IPS-20b (cell line): ENCODE data around the gene SORL1.

Experiments
- H3K27ac ChIP-seq: one replicate; pipeline ENCODE4 v1.5.1; 2013; ENCODE audit warnings: low read length
- H3K27me3 ChIP-seq: 2 replicates; pipeline ENCODE4 v1.6.1; 2013; ENCODE audit warnings: mild to moderate bottlenecking, low read length, inconsistent platforms; ENCODE audit not compliant: insufficient read depth
- H3K36me3 ChIP-seq: 2 replicates; pipeline ENCODE4 v1.6.1; 2013; ENCODE audit warnings: low read depth, mild to moderate bottlenecking, inconsistent platforms, low read length, moderate library complexity; ENCODE audit not compliant: insufficient read depth
- H3K4me1 ChIP-seq: 2 replicates; pipeline ENCODE4 v1.6.1; 2013; ENCODE audit warnings: mild to moderate bottlenecking, control low read depth, inconsistent platforms, low read length, moderate library complexity; ENCODE audit not compliant: insufficient read depth
- H3K4me3 ChIP-seq: 2 replicates; pipeline ENCODE4 v1.5.1; 2013; ENCODE audit warnings: mild to moderate bottlenecking, low read length, inconsistent platforms
- H3K9ac ChIP-seq: 2 replicates; pipeline ENCODE4 v1.6.1; 2013; ENCODE audit warnings: low read depth, mild to moderate bottlenecking, inconsistent platforms, low read length, moderate library complexity
- H3K9me3 ChIP-seq: 2 replicates; pipeline ENCODE4 v1.6.1; 2013; ENCODE audit warnings: mild to moderate bottlenecking, low read depth, low read length, inconsistent platforms; ENCODE audit not compliant: insufficient read depth

The SORL1 gene

DNA sequence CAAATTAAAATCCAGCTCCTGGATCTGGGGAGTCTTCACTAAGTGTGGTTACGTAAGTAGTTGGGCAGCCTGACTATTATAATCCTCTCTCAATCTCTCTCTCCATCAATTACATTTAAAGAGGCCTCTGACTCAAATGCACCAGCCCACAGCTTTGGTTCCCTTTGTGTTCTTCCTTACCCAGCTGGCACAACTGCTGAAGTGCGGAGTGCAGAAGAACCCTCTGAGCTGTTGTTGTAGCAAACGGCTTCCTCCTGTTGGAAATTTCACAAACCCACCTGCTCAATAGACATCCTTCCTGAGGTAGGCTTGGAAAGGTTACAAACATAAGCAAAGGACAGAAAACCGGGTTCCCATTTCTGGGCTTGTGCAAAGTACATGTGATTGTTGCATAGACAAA lies 17.0 kb upstream of the SORL1 start:
- H3K9me3 ChIP-seq, result no peaks in the 10 kb centered on the region
- H3K27me3 ChIP-seq, result no peaks in the 10 kb centered on the region
- no peak overlapping the region for H3K9ac ChIP-seq
- no peaks in the 10 kb centered on the region for H3K36me3 ChIP-seq
- no peak overlapping the region for H3K4me3 ChIP-seq
- no peaks in the 10 kb centered on the region; the same call in 1 of the 2 replicates for H3K4me1 ChIP-seq
- no peak overlapping the region for H3K27ac ChIP-seq

DNA sequence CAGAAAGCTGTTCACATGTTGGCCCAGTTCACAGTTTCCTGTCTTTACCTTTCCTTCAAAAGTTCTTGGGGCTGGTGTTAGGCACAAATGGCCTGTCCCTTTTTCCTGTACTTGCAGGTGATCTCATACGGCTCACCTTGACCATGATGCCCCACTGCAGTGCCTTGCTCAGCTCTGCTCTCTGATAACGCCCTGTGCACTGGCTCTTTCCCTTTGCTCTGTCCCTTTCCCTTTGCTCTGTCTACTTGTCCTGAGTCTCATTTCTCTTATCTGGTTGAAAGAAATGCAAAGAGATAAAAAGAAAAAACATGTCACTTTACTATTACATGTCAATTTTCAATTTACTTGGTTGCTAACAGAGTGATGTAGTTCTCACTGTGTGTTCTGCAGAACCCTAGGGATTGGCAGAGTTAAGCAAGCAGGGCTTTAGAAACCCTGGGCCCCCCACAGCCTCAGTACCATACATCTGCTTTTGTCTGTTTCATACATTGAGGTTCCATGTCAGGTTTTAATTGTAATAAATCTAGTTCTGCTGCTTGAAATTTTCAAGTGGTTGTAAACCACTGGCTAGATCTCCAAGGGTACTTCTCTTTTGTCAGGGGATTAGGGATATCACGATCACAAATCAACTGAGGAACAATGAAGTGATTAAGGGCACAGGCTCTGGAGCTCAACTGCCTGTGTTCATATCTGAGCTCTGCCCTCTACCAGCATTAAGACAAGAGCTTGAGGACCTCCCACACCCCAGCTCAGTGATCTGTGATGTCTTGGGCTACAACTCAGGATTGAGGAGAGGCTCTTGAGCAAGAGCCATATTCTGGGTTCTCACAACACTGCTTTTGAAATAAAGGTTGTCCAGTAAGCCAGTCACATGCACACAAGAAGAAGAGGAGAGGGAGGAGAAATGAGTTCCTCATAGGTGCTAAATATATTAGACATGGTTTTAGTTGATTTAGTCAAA lies 16.3 kb upstream of the SORL1 start:
- Histone ChIP-seq H3K9ac (no peak overlapping the region), H3K36me3 (no peaks in the 10 kb centered on the region), H3K4me3 (no peak overlapping the region), H3K4me1 (no peaks in the 10 kb centered on the region; the same call in 1 of the 2 replicates), H3K9me3 (no peaks in the 10 kb centered on the region), H3K27ac (no peak overlapping the region), H3K27me3 (no peaks in the 10 kb centered on the region)

DNA sequence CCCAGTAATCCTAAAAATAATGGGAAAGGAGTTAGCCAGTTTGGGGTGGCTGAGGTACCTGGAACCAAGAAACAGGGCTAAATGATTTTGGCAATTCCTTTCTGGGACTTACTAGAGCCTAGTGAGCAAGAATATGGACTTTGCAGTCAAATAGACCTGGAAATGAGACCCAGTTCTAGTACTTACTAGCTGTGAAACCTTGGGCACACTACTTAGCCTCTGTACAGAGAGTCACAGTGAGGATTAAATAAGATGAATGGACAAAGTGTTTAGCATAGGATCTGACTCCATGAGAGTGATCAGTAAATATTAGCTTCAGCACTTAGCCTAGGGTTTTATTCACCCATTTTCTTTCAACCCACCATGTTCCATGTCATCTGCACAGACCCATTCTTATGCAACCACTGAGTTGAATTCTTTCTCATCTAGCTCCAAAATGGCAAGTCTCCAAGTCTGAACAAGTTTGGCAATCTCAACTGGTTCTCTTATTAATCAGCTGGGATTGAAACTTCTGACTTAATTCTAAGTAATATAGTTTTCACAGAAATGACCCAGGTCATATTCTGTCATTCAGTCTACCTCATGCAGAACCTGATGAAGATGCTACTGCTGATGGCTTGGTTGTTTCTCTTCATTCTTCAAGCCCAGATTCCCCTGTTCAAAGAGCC lies 15.0 kb upstream of the SORL1 start:
- Histone ChIP-seq H3K4me1 (no peaks in the 10 kb centered on the region; the same call in 1 of the 2 replicates), H3K9me3 (no peaks in the 10 kb centered on the region), H3K27me3 (no peaks in the 10 kb centered on the region), H3K4me3 (no peak overlapping the region), H3K36me3 (no peaks in the 10 kb centered on the region), H3K9ac (no peak overlapping the region), H3K27ac (no peak overlapping the region)

DNA sequence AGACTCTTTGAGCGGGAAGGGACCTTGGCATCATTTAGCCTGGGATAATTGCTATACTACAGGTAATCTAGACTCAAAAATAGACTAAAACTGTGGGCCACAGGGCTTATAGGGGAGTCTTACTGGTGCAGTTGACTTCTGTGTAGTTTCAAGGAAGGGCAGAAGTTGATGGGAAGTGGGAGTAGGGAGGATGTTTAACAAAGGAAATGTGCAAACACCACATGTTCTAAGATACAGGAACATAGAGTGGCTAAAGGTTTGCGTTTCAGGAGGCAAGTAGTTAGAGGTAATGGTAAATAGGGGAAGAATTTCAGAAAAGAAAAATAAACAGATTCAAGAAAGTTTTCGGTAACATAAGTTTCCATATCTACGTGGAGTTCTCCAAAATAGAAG lies 14.4 kb upstream of the SORL1 start:
- no peak overlapping the region for H3K4me3 ChIP-seq
- H3K9me3 ChIP-seq, result no peaks in the 10 kb centered on the region
- H3K27ac ChIP-seq, result no peak overlapping the region
- no peaks in the 10 kb centered on the region for H3K36me3 ChIP-seq
- no peak overlapping the region for H3K9ac ChIP-seq
- H3K4me1 ChIP-seq, result no peaks in the 10 kb centered on the region; the same call in 1 of the 2 replicates
- no peaks in the 10 kb centered on the region for H3K27me3 ChIP-seq

DNA sequence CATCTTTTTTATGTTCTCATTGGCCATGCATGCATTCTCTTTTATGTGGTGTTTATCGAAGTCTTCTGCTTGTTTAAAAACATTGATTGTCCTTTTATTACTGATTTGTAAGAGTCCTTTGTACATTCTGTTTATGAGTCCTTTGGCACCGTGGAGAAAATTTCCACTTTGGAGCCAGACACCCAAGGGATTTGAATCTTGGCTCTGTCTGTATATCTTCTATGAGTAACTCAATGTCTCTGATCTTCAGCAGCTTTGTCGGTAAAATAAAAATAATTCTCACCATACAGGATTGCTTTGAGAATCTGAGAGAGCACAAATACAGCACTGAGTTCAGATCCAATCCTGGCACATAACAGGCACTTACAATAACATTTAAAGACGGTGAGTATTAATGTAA lies 12.8 kb upstream of the SORL1 start:
- Histone ChIP-seq H3K4me1 (peaks cover 4% of the 10 kb centered on the region; the same call in 1 of the 2 replicates), H3K27ac (no peak overlapping the region), H3K27me3 (no peaks in the 10 kb centered on the region), H3K9ac (no peak overlapping the region), H3K36me3 (no peaks in the 10 kb centered on the region), H3K4me3 (no peak overlapping the region), H3K9me3 (no peaks in the 10 kb centered on the region)

DNA sequence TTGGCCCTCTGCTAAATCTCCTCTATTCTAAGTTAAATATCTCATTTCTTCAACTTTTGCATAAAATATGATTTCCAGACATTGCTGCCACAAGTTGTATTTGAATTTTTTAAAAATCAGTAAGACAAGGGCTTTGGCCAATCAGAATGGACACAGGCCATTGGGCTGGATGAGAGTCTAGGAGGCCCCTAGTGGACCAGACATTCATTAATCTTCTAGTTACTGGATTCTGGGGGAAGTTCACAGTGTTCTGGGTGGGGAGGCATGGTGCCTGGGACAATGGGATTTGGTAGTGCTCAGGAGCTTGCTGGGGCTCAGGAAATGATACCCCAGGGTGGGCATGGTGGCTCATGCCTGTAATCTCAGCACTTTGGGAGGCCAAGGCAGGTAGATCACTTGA lies 12.4 kb upstream of the SORL1 start:
- Histone ChIP-seq H3K4me1 (peaks cover 4% of the 10 kb centered on the region; the same call in 1 of the 2 replicates), H3K9me3 (no peaks in the 10 kb centered on the region), H3K36me3 (no peaks in the 10 kb centered on the region), H3K9ac (no peak overlapping the region), H3K27me3 (no peaks in the 10 kb centered on the region), H3K4me3 (no peak overlapping the region), H3K27ac (no peak overlapping the region)

DNA sequence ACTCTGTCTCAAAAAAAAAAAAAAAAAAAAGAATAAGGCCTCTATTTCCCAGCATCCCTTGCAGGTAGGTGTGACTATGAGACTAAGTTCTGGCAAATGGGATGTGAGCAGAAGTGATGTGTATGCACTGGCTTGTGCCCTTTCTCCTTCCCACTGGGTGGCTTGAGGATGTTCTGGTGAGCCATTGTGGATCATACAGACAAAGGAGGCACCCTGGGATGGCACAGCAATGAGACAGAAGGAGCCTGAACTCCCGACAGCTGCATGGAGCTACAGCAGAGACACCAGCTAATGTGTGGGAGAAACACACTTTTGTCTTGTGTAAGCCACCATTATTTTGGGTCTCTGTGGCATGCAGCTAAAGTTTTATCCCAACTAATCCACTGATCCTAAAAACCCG lies 10.6 kb upstream of the SORL1 start:
- Histone ChIP-seq H3K4me1 (peaks cover 15% of the 10 kb centered on the region), H3K9ac (no peak overlapping the region), H3K4me3 (no peak overlapping the region), H3K9me3 (no peaks in the 10 kb centered on the region), H3K36me3 (no peaks in the 10 kb centered on the region), H3K27me3 (no peaks in the 10 kb centered on the region), H3K27ac (no peak overlapping the region)

DNA sequence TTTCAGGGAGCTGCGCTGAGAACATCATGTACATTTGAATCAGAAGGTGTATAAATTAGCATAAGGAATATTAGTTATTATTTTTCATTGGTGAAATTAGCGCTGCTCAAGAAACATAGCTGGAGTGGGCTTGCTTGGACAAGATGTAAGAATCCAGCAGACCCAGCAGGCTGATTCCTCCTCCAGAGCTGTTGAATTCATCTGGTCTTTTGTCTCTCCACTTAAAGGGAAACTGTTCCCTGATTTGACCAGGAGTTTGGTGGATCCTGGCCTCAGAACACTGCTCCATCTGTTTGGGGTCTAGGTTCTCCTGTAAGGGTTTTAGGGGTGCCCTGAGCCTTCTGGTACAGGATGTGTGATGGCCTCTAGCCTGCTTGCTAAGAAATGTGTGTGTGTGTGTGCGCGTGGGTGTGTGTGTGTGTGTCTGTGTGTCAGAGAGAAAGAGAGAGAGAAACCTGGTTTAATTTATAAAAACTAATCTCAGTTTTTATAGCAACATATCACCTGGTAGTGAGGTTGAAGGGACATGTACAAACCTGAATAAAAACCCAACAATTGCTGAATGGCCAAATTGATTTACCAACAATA lies 8.3 kb upstream of the SORL1 start:
- Histone ChIP-seq H3K9ac (no peak overlapping the region), H3K9me3 (no peaks in the 10 kb centered on the region), H3K27ac (no peak overlapping the region), H3K36me3 (no peaks in the 10 kb centered on the region), H3K27me3 (no peaks in the 10 kb centered on the region), H3K4me3 (no peak overlapping the region), H3K4me1 (peaks cover 20% of the 10 kb centered on the region)

DNA sequence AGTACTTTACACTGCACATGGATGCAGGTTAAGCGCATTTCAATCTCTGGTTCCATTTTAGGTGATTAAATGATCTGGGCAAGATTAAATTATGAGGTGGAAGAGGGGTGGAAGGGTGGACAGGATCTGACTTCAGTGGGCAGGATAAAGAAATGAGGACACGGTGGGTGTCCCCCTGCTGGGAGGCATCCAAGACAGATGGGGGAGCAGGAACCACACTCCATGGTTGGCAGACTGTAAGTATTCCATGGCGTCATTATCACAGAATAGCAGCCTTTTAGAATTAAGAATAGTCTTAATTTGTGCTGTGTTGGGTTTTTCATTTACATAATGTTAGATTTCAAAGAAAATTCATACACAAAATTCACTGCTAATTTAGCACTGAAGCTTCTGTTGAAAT lies 7.6 kb upstream of the SORL1 start:
- no peaks in the 10 kb centered on the region for H3K9me3 ChIP-seq
- H3K4me3 ChIP-seq, result no peak overlapping the region
- no peaks in the 10 kb centered on the region for H3K36me3 ChIP-seq
- H3K9ac ChIP-seq, result no peak overlapping the region
- H3K27me3 ChIP-seq, result no peaks in the 10 kb centered on the region
- peaks cover 20% of the 10 kb centered on the region for H3K4me1 ChIP-seq
- H3K27ac ChIP-seq, result no peak overlapping the region

DNA sequence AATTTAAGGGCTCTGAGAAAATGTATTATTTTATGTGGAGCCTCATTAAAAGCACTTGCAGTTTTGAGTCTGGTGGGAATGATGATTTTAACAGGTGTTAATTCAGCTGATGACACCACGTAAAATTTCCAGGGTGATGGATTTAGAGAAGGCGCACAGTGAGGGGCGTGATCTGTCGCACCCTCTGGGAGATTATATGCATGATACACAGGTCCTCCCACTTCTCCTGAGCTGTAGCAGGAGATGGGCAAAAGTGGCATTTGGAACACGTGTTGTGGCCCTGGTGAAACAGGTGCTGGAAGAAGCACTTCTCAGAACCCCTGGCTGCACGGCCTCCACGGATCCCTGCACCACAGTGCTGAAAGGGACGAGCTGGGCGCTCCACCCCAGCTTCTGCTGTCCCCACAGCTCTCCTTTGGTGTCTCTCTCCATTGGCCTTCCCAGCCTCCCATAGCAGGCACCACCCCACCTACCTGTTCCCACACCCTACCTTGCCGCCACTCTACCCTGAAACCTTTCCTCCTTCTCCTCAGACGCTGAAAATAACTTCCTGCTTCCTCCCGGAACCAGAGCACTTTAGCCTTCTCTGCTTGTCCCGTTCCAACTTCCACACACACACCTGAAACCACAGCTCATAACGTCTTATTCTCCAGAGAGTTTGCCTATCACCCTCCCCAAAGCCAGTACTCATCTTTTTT lies 6.9 kb upstream of the SORL1 start:
- H3K4me3 ChIP-seq, result no peak overlapping the region
- H3K9ac ChIP-seq, result no peak overlapping the region
- H3K36me3 ChIP-seq, result no peaks in the 10 kb centered on the region
- no peaks in the 10 kb centered on the region for H3K9me3 ChIP-seq
- H3K27me3 ChIP-seq, result no peaks in the 10 kb centered on the region
- peaks cover 20% of the 10 kb centered on the region for H3K4me1 ChIP-seq
- H3K27ac ChIP-seq, result no peak overlapping the region

DNA sequence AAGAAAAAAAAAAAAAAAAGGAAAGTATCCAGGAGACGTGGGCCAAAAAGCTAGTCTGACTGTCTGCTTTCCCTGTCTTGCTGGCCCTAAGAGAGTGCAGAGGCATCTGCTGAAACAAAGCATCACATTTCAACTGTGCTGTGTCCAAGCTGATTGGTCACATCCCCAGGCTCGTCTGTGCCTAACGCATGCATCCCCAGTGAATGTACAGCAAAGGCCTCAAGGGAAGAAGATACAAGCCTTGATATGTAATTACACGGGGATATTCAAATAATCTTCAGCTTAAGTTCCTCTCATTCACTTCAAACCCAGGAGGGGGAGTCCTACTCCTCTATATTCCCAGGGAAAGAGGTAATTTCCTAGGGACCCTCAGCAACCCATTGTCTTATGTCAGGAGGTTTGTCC lies 5.4 kb upstream of the SORL1 start:
- Histone ChIP-seq H3K4me3 (no peak overlapping the region), H3K9me3 (no peaks in the 10 kb centered on the region), H3K4me1 (peaks cover 23% of the 10 kb centered on the region), H3K9ac (no peak overlapping the region), H3K27me3 (peaks cover 14% of the 10 kb centered on the region), H3K36me3 (no peaks in the 10 kb centered on the region), H3K27ac (no peak overlapping the region)
